SK-N-SH (cell line): ENCODE measurements around the gene LIPA.

ENCODE experiments used
- CTCF ChIP-seq: fragments of 200-600 bp; sonication (generic); IDR thresholded peaks from 2 replicates; pipeline ENCODE4 v1.6.1; 2017; ENCODE audit warnings: antibody characterized with exemption, mild to moderate bottlenecking, moderate library complexity
- MXI1 ChIP-seq: IDR thresholded peaks from 2 replicates; pipeline ENCODE4 v1.6.1; 2012; ENCODE audit warnings: mild to moderate bottlenecking, low read depth, low read length, improper control_type of control experiment

- no peak for TF ChIP-seq CTCF
- TF ChIP-seq MXI1: no peak
Measured at GRCh38 chr10:89228146-89228545, 23.4 kb downstream of the LIPA start.
